Fibroblast of skin of scalp (primary cell): ENCODE data around the gene LRRC10B. TPM values are rescaled to one million over a fixed set of nuclear protein-coding genes. Genes with fewer than 3 reads are reported as not detected.
"Not testable (repeated sequence)": the region's sequence is repeated elsewhere in the genome, so short reads cannot be mapped to it uniquely, and the experiment has no call there.

ENCODE experiments used
- DNase-seq: peaks from one replicate; pipeline ENCODE4 v3.0.0-alpha.2; 2013
- polyA plus RNA-seq, 2 experiments: library from polyadenylated mRNA; unstranded; fragments of 120-200 nt; gene quantifications; one replicate each; pipeline ENCODE4 v1.2.1, GENCODE V29; 2013; ENCODE audit not compliant: insufficient read length in 2 of 2

The LRRC10B gene
- polyA plus RNA-seq (2013, experiment 1 of 2; ENCODE audit: insufficient read length), result not detected
- not detected for polyA plus RNA-seq (2013, experiment 2 of 2; ENCODE audit: insufficient read length)

DNA sequence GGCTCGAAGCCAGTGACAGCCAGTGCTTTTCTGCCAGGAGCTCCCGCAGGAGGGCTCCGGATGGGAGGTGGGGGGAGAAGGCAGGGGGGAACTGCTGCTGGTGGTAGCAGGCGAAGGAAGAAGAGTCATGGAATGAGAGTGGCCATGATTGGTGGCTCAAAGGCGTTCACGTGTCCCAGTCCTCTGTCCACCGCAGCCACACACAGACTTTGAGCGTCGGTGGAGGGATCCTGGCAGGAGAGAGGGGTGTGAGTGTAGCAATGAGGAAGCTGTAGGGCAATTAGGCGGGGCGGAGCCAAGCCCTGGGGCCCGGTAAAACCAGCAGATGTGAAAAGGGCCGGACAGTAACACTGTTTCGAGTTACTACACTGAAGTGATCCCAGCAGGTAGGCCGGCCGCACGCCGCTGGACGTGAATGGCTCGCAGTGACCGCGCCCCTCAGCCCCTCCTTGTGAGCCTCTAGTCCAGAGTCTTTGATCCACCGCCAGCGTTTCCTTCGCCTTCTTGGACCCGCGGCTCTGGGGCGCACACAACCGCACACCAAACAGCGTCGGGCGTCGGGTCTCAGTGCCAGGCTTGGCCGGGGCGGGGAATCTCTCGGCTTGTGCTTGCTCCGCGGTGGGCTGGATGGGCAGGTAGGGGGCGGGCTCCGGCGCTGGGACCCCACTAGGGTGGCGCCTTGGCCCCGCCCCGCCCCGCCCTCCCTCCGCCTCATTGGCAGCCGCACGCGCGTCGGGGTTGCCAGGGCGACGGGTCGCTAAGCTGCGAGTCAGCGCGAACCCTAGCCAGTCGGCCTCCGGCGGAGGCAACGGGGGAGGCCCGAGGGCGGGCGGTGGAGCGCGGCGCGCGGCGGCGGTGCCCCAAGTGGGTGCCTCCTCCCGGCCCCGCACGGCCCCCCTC is at the start of gene LRRC10B:
Gene LRRC10B (plus strand): TSS at position 788 of the 900 bp plus-strand sequence. CDS start 250 bp downstream, outside the sequence.
- DNase-seq, result no peak

- DNase-seq, result no peak
These were observed 48.1 kb upstream of the LRRC10B start for GRCh38 chr11:61460474-61460881.

GRCh38 chr11:61460986-61461385 is 47.6 kb upstream of the LRRC10B start:
- DNase-seq, result no peak

DNA sequence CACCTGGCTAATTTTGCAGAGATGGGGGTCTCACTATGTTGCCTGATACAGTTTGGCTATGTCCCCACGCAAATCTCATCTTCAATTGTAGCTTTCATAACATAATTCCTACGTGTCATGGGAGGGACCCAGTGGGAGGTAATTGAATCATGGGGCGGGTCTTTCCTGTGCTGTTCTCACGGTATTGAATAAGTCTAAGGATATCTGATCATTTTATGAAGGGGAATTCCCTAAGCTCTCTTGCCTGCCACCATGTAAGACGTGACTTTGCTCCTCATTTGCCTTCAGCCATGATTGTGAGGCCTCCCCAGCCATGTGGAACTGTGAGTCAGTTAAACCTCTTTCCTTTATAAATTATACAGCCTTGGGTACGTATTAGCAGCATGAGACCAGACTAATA is 40.9 kb upstream of the LRRC10B start:
- peak; percentile 22 for DNase-seq

DNA sequence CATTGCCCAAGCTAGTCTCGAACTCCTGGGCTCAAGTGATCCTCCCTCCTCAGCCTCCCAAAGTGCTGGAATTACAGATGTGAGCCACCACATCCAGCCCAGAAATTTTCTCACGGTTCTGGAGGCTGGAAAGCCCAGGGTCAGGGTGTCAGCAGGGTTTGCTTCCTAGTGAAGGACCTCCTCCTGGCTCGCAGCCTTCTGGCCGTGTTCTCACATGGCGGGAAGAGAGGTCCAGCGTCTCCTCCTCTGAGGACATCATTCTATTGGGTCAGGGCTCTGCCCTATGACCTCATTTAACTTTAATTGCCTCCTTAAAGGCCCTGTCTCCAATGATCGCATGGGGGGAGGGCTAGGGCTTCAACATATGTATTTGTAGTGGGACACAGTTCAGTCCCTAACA is 40.5 kb upstream of the LRRC10B start:
- no peak for DNase-seq

GRCh38 chr11:61472282-61472681 is 36.3 kb upstream of the LRRC10B start:
- DNase-seq, result peak; percentile 25

GRCh38 chr11:61472868-61473267 is 35.7 kb upstream of the LRRC10B start:
- DNase-seq, result no peak

DNA sequence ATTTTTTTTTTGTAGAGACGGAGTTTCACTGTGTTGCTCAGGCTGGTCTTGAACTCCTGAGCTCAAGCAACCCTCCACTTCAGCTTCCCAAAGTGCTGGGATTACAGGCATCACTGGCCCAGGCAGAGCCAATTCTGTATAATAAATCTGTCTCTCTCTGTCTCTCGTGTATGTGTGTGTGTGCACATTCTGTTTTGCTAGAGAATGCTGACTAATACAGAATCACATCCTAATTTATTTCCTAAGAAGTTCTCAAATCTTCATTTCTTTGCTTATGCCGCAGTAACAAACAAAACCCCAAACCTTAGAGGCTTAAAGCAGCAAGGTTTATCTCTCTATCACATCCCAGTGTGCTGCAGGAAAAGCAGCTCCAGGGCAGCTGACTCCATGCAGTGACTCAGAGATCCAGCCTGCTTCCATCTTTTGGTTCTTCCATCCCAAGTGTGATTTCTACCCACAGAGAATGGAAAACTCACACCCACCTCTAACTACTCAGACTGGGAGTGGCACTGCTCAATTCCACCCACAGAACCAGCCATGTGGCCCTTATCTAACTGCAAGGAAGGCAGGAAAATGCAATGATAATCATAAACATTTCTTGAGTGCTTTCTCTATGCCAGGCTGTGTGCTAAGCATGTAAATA is 35.1 kb upstream of the LRRC10B start:
- DNase-seq, result no peak

- no peak for DNase-seq
These were observed 34.4 kb upstream of the LRRC10B start for GRCh38 chr11:61474013-61474643.

- DNase-seq, result no peak
These were observed 33.1 kb upstream of the LRRC10B start for GRCh38 chr11:61475433-61475832.

GRCh38 chr11:61476371-61476770 is 32.2 kb upstream of the LRRC10B start:
- no peak for DNase-seq

- no peak for DNase-seq
These were observed 31.4 kb upstream of the LRRC10B start for GRCh38 chr11:61477126-61477525.

- no peak for DNase-seq
These were observed 30.8 kb upstream of the LRRC10B start for GRCh38 chr11:61477727-61478148.

DNA sequence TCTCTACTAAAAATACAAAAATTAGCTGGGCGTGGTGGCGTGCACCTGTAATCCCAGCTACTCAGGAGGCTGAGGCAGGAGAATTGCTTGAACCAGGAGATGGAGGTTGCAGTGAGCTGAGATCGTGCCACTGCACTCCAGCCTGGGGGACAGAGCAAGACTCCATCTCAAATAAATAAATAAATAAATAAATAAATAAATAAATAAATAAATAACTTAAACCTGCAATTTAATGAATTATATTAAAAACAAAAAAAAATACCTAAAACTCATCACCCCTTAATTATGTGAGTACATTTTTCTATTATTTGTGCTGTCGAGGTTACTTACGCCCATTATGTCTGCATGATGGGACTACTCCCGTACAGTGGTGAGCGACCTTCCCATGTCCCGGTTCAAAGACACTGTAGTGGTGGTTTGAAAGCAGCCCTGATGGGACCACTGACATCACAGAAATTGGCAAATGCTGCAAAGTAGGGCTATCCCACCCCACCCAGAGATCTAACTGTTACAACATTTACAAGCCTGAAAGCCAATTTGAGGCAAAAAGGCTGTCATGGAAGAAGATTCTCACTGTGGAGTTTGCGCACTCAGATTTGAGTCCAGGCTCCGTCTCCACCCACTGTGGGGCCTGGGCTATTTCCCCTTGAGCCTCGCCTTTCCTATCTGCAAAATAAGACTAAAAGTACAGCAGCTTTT is 29.0 kb upstream of the LRRC10B start:
- not testable (repeated sequence) for DNase-seq

GRCh38 chr11:61480261-61480993 is 28.1 kb upstream of the LRRC10B start:
- no peak for DNase-seq

GRCh38 chr11:61480994-61481335 is 27.6 kb upstream of the LRRC10B start:
- DNase-seq, result no peak

- DNase-seq, result no peak
These were observed 26.7 kb upstream of the LRRC10B start for GRCh38 chr11:61481806-61482205.

GRCh38 chr11:61482513-61482912 is 26.0 kb upstream of the LRRC10B start:
- no peak for DNase-seq

GRCh38 chr11:61484541-61484940 is 24.0 kb upstream of the LRRC10B start:
- no peak for DNase-seq

- no peak for DNase-seq
These were observed 23.5 kb upstream of the LRRC10B start for GRCh38 chr11:61485080-61485479.

GRCh38 chr11:61486011-61486620 is 22.4 kb upstream of the LRRC10B start:
- DNase-seq, result no peak
